Right lobe of liver (tissue), 4 donors: ENCODE data around the gene TNIP3.

ENCODE experiments used
- POLR2A ChIP-seq: fragments of 450-650 bp; IDR thresholded peaks from one replicate; pipeline ENCODE4 v1.6.1; 2017; ENCODE audit warnings: antibody characterized with exemption, mild to moderate bottlenecking
- TF ChIP-seq, protein P1 (sequence below), 4 donors: fragments of 200-600 bp in 3 of 4; fragments of 450-650 bp in 1 of 4; IDR thresholded peaks; one replicate each; pipeline versions ENCODE4 v1.5.1 to v1.8.0; 2016 to 2022; ENCODE audit warnings: antibody characterized with exemption in 4 of 4, mild to moderate bottlenecking in 2 of 4
- donor health status: DM: no; HTN: no; CAD: no.
- donor health status: DM: no; HTN: no; CAD: no.
- donor health status: DM: no; HTN: yes; CAD: no.

DNA sequence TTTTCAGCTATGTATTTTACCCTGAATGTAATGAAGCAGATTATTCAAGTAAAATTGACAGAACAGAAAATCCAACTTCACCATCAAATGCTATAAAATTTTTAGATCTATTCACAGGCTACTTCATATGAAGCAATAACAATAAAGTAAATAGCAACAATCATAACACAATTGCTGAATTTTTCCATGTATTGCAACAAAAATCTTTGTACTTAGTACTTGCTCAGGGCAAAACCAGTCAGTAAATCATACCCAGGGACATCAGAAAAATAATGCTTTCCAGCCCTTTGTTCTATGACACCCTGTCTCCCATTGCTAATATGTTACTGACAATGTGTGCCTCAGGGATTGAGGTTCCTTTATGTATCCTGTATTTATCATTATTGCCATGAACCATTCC is 15.5 kb downstream of the TNIP3 start:
- TF ChIP-seq, protein P1, sequence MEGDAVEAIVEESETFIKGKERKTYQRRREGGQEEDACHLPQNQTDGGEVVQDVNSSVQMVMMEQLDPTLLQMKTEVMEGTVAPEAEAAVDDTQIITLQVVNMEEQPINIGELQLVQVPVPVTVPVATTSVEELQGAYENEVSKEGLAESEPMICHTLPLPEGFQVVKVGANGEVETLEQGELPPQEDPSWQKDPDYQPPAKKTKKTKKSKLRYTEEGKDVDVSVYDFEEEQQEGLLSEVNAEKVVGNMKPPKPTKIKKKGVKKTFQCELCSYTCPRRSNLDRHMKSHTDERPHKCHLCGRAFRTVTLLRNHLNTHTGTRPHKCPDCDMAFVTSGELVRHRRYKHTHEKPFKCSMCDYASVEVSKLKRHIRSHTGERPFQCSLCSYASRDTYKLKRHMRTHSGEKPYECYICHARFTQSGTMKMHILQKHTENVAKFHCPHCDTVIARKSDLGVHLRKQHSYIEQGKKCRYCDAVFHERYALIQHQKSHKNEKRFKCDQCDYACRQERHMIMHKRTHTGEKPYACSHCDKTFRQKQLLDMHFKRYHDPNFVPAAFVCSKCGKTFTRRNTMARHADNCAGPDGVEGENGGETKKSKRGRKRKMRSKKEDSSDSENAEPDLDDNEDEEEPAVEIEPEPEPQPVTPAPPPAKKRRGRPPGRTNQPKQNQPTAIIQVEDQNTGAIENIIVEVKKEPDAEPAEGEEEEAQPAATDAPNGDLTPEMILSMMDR (IDR thresholded peaks at IDR 0.05) = no peak
- TF ChIP-seq POLR2A = no peak
